Measurements from ENCODE around the gene PRM2.

The PRM2 gene

GRCh38 chr16:11245988-11246387, 30.3 kb downstream of the PRM2 start:
- DNase-seq: no peak

GRCh38 chr16:11245222-11245737, 31.0 kb downstream of the PRM2 start:
- DNase-seq: no peak

- no peak for DNase-seq
These were observed 33.6 kb downstream of the PRM2 start for GRCh38 chr16:11242658-11243057.

GRCh38 chr16:11241480-11242204, 34.6 kb downstream of the PRM2 start:
- DNase-seq: no peak

- DNase-seq: no peak
These were observed 35.4 kb downstream of the PRM2 start for GRCh38 chr16:11240636-11241473.

GRCh38 chr16:11239644-11240632, 36.3 kb downstream of the PRM2 start:
- no peak for DNase-seq

- DNase-seq: no peak
These were observed 37.7 kb downstream of the PRM2 start for GRCh38 chr16:11238272-11239202.

GRCh38 chr16:11236461-11237254, 39.6 kb downstream of the PRM2 start:
- peak; percentile 44 for DNase-seq

- DNase-seq: no peak
These were observed 40.6 kb downstream of the PRM2 start for GRCh38 chr16:11235703-11235991.

GRCh38 chr16:11234884-11235702, 41.2 kb downstream of the PRM2 start:
- no peak for DNase-seq

GRCh38 chr16:11233727-11234376, 42.4 kb downstream of the PRM2 start:
- DNase-seq: peak; percentile 50

- DNase-seq: peak; percentile 95
These were observed 43.2 kb downstream of the PRM2 start for GRCh38 chr16:11232852-11233726.

- DNase-seq: no peak
These were observed 43.9 kb downstream of the PRM2 start for GRCh38 chr16:11232302-11232851.

- DNase-seq: no peak
These were observed 44.8 kb downstream of the PRM2 start for GRCh38 chr16:11231367-11231970.

- no peak for DNase-seq
These were observed 46.4 kb downstream of the PRM2 start for GRCh38 chr16:11229906-11230305.

- no peak for DNase-seq
These were observed 46.8 kb downstream of the PRM2 start for GRCh38 chr16:11229432-11229831.

- no peak for DNase-seq
These were observed 50.4 kb downstream of the PRM2 start for GRCh38 chr16:11225677-11226549.

Data from CD4-positive, alpha-beta T cell treated with Interleukin-15 for 1 hour (primary cell).